PC-9 (cell line): Measurements from ENCODE around the gene TOPORS. TPM values are rescaled to one million over a fixed set of nuclear protein-coding genes. Genes with fewer than 3 reads are reported as not detected.
"Not testable (repeated sequence)": the region's sequence is repeated elsewhere in the genome, so short reads cannot be mapped to it uniquely, and the experiment has no call there.

ENCODE experiments used
- BruUV-seq: library from RNA; stranded (reverse); fragments of 400-500 nt; replicated peaks from 2 replicates; lab custom pipeline; 2021; lab: Mats Ljungman, UMichigan
- CTCF ChIA-PET: fragments of 300-600 bp; sonication (Branson Sonifier 250); formaldehyde crosslinking; loops from one replicate; lab custom pipeline; 2022; ENCODE audit warnings: antibody characterized with exemption; lab: Charles Lee
- POLR2A ChIA-PET: fragments of 300-600 bp; sonication (Branson Sonifier 250); formaldehyde crosslinking; loops from one replicate; lab custom pipeline; 2022; ENCODE audit warnings: antibody characterized with exemption; ENCODE audit not compliant: unreplicated experiment; lab: Charles Lee
- DNase-seq, 2 experiments: peaks; one replicate each; pipeline versions ENCODE4 v3.0.0 to v3.0.0-alpha.2; 2015 to 2022; ENCODE audit warnings: mixed read lengths in 1 of 2
- H2AFZ ChIP-seq: fragments of 200-600 bp; sonication (generic); 2 replicates; pipeline ENCODE4 v1.8.1; 2017; ENCODE audit warnings: antibody characterized with exemption
- H3F3A ChIP-seq: fragments of 200-600 bp; sonication (generic); 2 replicates; pipeline ENCODE4 v1.8.1; 2017; ENCODE audit warnings: antibody characterized with exemption, mild to moderate bottlenecking, low read depth; ENCODE audit not compliant: insufficient read depth
- H3K27ac ChIP-seq: fragments of 200-600 bp; sonication (generic); 2 replicates; pipeline ENCODE4 v1.6.1; 2016; ENCODE audit warnings: mixed run types
- H3K27me3 ChIP-seq: fragments of 200-600 bp; sonication (generic); 2 replicates; pipeline ENCODE4 v1.6.1; 2016; ENCODE audit warnings: low read depth, mixed run types; ENCODE audit not compliant: insufficient read depth
- H3K36me3 ChIP-seq: fragments of 200-600 bp; sonication (generic); 2 replicates; pipeline ENCODE4 v1.6.1; 2016; ENCODE audit warnings: low read depth, mixed run types
- H3K4me1 ChIP-seq: fragments of 200-600 bp; sonication (generic); replicated peaks from 2 replicates; pipeline ENCODE4 v1.6.1; 2016; ENCODE audit warnings: mixed run types; ENCODE audit not compliant: insufficient read depth
- H3K4me2 ChIP-seq: fragments of 200-600 bp; sonication (generic); 2 replicates; pipeline ENCODE4 v1.6.1; 2017; ENCODE audit warnings: mixed run types
- H3K4me3 ChIP-seq: fragments of 200-600 bp; sonication (generic); 2 replicates; pipeline ENCODE4 v1.6.1; 2016; ENCODE audit warnings: mixed run types
- H3K79me2 ChIP-seq: fragments of 200-600 bp; sonication (generic); 2 replicates; pipeline ENCODE4 v1.6.1; 2017; ENCODE audit warnings: low read depth, mixed run types
- H3K9me2 ChIP-seq: fragments of 200-600 bp; sonication (generic); 2 replicates; pipeline ENCODE4 v1.8.1; 2017; ENCODE audit warnings: mild to moderate bottlenecking; ENCODE audit not compliant: insufficient read depth
- H3K9me3 ChIP-seq: fragments of 200-600 bp; sonication (generic); 2 replicates; pipeline ENCODE4 v1.8.1; 2016; ENCODE audit warnings: low read depth; ENCODE audit not compliant: insufficient read depth
- H4K20me1 ChIP-seq: fragments of 200-600 bp; sonication (generic); 2 replicates; pipeline ENCODE4 v1.8.1; 2017; ENCODE audit not compliant: insufficient read depth
- EZH2 ChIP-seq: fragments of 200-600 bp; sonication (generic); IDR thresholded peaks from 2 replicates; pipeline ENCODE4 v1.8.0; 2017; ENCODE audit warnings: antibody characterized with exemption, low read depth
- intact Hi-C: fragments of 100-400 bp; cut with micrococcal nuclease; formaldehyde crosslinking; loops from one replicate; pipeline ENCODE4 v1.10.0; 2022; ENCODE audit not compliant: unreplicated experiment
- total RNA-seq: library from RNA; stranded (reverse); gene quantifications from 2 replicates; pipeline ENCODE4 v1.2.3, GENCODE V29; 2021
- TF ChIP-seq, protein P1 (sequence below): fragments of 200-600 bp; sonication (generic); conservative IDR thresholded peaks from 2 replicates; pipeline ENCODE4 v1.6.1; 2017; ENCODE audit warnings: mixed run types, antibody characterized with exemption, mild to moderate bottlenecking, moderate library complexity

Gene TOPORS
- total RNA-seq, 1 experiment from 2014 or later: 11.1 TPM

DNA sequence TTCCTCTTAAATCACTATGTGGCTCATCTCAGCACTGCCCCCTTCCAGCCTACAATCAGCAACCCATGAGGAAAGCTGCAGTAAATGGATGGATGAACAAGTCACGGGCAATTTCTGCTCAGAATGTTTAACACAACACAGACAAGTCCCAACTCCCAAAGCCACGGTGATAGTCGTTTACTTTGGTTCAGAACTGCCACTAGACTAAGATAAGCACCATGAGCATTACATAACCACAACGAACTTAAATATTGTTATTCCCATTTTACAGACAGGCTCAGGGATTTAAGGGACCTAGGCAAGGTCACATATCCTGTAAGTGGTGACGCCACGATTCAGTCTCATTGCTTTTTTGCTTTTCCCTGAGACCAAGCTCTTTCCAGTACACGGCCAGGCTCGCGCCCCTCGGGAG is 2.2 kb downstream of the TOPORS start:
- Histone ChIP-seq H3K36me3 (no peaks in the 10 kb centered on the region), H3K9me2 (no peaks in the 10 kb centered on the region), H3K4me3 (peak overlapping the region; percentile 95), H3K9me3 (no peaks in the 10 kb centered on the region), H3K4me1 (peaks cover 15% of the 10 kb centered on the region), H3F3A (no peaks in the 10 kb centered on the region), H2AFZ (0 out of 2 replicates have a peak overlapping the region, but pooled peaks have one; percentile 86), H3K79me2 (peaks cover 68% of the 10 kb centered on the region), H3K27ac (0 out of 2 replicates have a peak overlapping the region, but pooled peaks have one; percentile 19), H4K20me1 (peaks cover 25% of the 10 kb centered on the region), H3K4me2 (peak overlapping the region; percentile 88), H3K27me3 (no peaks in the 10 kb centered on the region)
- intact Hi-C loops: no loop called here
- POLR2A ChIA-PET: interaction anchor here (0.6 kb wide), 2 partner anchors 135 to 1159 kb away, joined by 3 to 8 read pairs; no protein-coding TSS in a partner anchor
- BruUV-seq: no TSS peak
- DNase-seq: no peak
- no peak for TF ChIP-seq EZH2
- TF ChIP-seq, protein P1, sequence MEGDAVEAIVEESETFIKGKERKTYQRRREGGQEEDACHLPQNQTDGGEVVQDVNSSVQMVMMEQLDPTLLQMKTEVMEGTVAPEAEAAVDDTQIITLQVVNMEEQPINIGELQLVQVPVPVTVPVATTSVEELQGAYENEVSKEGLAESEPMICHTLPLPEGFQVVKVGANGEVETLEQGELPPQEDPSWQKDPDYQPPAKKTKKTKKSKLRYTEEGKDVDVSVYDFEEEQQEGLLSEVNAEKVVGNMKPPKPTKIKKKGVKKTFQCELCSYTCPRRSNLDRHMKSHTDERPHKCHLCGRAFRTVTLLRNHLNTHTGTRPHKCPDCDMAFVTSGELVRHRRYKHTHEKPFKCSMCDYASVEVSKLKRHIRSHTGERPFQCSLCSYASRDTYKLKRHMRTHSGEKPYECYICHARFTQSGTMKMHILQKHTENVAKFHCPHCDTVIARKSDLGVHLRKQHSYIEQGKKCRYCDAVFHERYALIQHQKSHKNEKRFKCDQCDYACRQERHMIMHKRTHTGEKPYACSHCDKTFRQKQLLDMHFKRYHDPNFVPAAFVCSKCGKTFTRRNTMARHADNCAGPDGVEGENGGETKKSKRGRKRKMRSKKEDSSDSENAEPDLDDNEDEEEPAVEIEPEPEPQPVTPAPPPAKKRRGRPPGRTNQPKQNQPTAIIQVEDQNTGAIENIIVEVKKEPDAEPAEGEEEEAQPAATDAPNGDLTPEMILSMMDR: no peak
- CTCF ChIA-PET: interaction anchor here (0.5 to 1.5 kb wide), 5 partner anchors 22 to 717 kb away, joined by 3 to 5 read pairs (median 4); no protein-coding TSS in a partner anchor

DNA sequence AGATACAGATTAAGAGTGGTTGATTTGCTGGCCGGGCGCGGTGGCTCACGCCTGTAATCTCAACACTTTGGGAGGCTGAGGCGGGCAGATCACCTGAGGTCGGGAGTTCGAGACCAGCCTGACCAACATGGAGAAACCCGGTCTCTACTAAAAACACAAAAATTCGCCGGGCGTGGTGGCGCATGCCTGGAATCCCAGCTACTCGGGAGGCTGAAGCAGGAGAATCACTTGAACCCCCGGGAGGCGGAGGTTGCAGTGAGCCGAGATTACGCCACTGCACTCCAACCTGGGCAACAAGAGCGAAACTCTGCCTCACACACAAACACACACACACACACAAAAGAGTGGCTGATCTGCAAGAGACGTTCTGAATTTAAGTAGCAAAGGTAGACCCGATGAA is 4.2 kb downstream of the TOPORS start:
- H3K36me3 ChIP-seq, H3K4me3 ChIP-seq, DNase-seq, H3K27ac ChIP-seq, intact Hi-C loops, H2AFZ ChIP-seq, H3F3A ChIP-seq, H3K9me3 ChIP-seq, H3K4me2 ChIP-seq, BruUV-seq, H3K9me2 ChIP-seq, H3K27me3 ChIP-seq, CTCF ChIA-PET, POLR2A ChIA-PET: not testable (repeated sequence)
- Histone ChIP-seq H4K20me1 (peaks cover 27% of the 10 kb centered on the region), H3K79me2 (peaks cover 85% of the 10 kb centered on the region), H3K4me1 (peaks cover 11% of the 10 kb centered on the region)

DNA sequence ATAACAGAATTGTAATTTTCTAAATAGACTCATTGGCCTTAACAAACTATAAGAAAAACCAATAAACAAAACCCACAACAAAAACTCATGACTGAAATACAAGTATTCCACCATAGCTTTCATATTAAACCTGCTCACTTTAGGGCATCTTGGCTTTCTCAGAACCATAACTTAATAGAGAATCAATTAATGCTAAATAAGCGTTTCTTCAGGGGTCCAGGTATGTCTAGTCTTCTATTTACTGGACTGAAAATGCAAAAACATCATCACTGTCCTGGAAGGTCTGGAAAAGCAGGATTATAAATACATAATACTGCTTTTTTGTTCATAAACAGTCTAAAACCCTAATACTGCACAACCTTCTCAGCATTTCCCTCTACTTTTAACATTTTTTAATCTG is 6.5 kb downstream of the TOPORS start:
- POLR2A ChIA-PET: no interaction called here

More for the DNA sequence above, 6.5 kb downstream of the TOPORS start:
- TF ChIP-seq EZH2: no peak
- TF ChIP-seq, protein P1: no peak
- intact Hi-C loops: no loop called here
- CTCF ChIA-PET: no interaction called here
- no peaks in the 10 kb centered on the region for H3K9me3 ChIP-seq
- no peak overlapping the region for H3K4me2 ChIP-seq
- H3K79me2 ChIP-seq: peaks cover 79% of the 10 kb centered on the region
- H3K36me3 ChIP-seq: 0 out of 2 replicates have a peak, but pooled peaks cover 6% of the 10 kb centered on the region
- no peaks in the 10 kb centered on the region for H3K27me3 ChIP-seq
- H4K20me1 ChIP-seq: peaks cover 27% of the 10 kb centered on the region
- H3K9me2 ChIP-seq: no peaks in the 10 kb centered on the region
- peaks cover 10% of the 10 kb centered on the region for H3K4me1 ChIP-seq
- H3F3A ChIP-seq: no peaks in the 10 kb centered on the region
- no peak overlapping the region for H3K27ac ChIP-seq
- no peak overlapping the region for H2AFZ ChIP-seq
- no peak overlapping the region for H3K4me3 ChIP-seq
- DNase-seq: no peak
- BruUV-seq: no TSS peak
